GM12864 (cell line): Measurements from ENCODE around the gene FAM216A.
"Not testable (repeated sequence)": the region's sequence is repeated elsewhere in the genome, so short reads cannot be mapped to it uniquely, and the experiment has no call there.

Experiments used
- DNase-seq: peaks from one replicate; pipeline ENCODE4 v3.0.0-alpha.2; 2011; ENCODE audit warnings: low read depth
- H3K4me3 ChIP-seq: 2 replicates; pipeline ENCODE4 v1.5.1; 2011; ENCODE audit warnings: mild to moderate bottlenecking, low read depth, low read length, control low read depth
- TF ChIP-seq, protein P1 (sequence below): IDR thresholded peaks from 2 replicates; pipeline ENCODE4 v1.5.1; 2011; ENCODE audit warnings: low read depth, mild to moderate bottlenecking, moderate library complexity, low read length, control low read depth, inconsistent platforms; ENCODE audit errors: missing control alignments

Gene FAM216A, protein sequence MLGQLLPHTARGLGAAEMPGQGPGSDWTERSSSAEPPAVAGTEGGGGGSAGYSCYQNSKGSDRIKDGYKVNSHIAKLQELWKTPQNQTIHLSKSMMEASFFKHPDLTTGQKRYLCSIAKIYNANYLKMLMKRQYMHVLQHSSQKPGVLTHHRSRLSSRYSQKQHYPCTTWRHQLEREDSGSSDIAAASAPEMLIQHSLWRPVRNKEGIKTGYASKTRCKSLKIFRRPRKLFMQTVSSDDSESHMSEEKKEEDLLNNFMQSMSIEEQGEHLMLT

GRCh38 chr12:110468214-110469048, at the start of gene FAM216A, which contains the start of gene GPN3:
TSS of gene FAM216A (plus strand) at chr12:110468845. CDS start at chr12:110468876, 31 bp downstream.
TSS of gene GPN3 (minus strand) at chr12:110468257. CDS start at chr12:110468203, 54 bp downstream.
- TF ChIP-seq, protein P1, sequence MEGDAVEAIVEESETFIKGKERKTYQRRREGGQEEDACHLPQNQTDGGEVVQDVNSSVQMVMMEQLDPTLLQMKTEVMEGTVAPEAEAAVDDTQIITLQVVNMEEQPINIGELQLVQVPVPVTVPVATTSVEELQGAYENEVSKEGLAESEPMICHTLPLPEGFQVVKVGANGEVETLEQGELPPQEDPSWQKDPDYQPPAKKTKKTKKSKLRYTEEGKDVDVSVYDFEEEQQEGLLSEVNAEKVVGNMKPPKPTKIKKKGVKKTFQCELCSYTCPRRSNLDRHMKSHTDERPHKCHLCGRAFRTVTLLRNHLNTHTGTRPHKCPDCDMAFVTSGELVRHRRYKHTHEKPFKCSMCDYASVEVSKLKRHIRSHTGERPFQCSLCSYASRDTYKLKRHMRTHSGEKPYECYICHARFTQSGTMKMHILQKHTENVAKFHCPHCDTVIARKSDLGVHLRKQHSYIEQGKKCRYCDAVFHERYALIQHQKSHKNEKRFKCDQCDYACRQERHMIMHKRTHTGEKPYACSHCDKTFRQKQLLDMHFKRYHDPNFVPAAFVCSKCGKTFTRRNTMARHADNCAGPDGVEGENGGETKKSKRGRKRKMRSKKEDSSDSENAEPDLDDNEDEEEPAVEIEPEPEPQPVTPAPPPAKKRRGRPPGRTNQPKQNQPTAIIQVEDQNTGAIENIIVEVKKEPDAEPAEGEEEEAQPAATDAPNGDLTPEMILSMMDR, result no peak
- peak within 1 kb of the TSS; percentile 73 for H3K4me3 ChIP-seq
- peak; percentile 94 for DNase-seq

GRCh38 chr12:110420644-110421043, 48.0 kb upstream of the FAM216A start:
- not testable (repeated sequence) for H3K4me3 ChIP-seq, DNase-seq

GRCh38 chr12:110421159-110421661, 47.4 kb upstream of the FAM216A start:
- no peak for DNase-seq
- TF ChIP-seq, protein P1, result no peak
- no peak overlapping the region for H3K4me3 ChIP-seq

GRCh38 chr12:110421701-110422100, 46.9 kb upstream of the FAM216A start:
- no peak for DNase-seq
- TF ChIP-seq, protein P1, result no peak
- no peak overlapping the region for H3K4me3 ChIP-seq

- no peak overlapping the region for H3K4me3 ChIP-seq
- DNase-seq, result no peak
- TF ChIP-seq, protein P1, result no peak
Measured at GRCh38 chr12:110424237-110424636, 44.4 kb upstream of the FAM216A start.

- DNase-seq, result no peak
- TF ChIP-seq, protein P1, result no peak
Measured at GRCh38 chr12:110426406-110426805, 42.2 kb upstream of the FAM216A start.

DNA sequence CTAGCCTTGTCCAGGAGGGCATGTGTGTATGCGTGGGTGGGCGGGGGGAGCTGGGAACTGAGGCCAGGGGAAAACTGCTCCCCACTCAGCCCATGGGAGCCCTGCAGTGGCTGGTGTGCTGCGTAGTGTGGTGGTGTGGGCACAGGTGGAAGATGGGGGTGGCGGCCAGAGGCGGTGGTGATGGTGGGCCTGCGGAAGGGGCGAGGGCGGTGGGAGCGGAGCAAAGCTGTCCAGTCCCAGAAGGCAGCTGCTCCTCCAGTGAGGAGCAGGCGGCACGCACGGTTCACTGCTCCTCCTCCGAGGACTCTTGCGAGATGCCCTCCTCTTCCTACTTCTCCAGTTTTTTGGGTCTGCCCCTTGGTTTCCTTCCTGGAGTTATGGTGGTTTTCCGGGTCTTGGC, 39.0 kb upstream of the FAM216A start:
- DNase-seq, H3K4me3 ChIP-seq: not testable (repeated sequence)

More at GRCh38 chr12:110426406-110426805, 42.2 kb upstream of the FAM216A start:
- H3K4me3 ChIP-seq, result no peak overlapping the region
